Measurements from ENCODE around the gene STX4. TPM values are rescaled to one million over a fixed set of nuclear protein-coding genes. Genes with fewer than 3 reads are reported as not detected.

Gene STX4
- polyA plus RNA-seq, 1 experiment: 43.7 TPM

GRCh38 chr16:31064882-31065461, 31.6 kb downstream of the STX4 start:
- ChIA-PET POLR2A (interaction anchor here (0.8 to 1.5 kb wide), 6 partner anchors 8 to 115 kb away, joined by 3 to 15 read pairs (median 6); partner anchors contain the start of genes FUS, STX4, ZNF646 and ZNF668), CTCF (interaction anchor here (0.5 kb wide), 1 partner anchor 71 kb away, joined by 3 read pairs; no protein-coding TSS in a partner anchor)
- peaks cover 5% of the 10 kb centered on the region; the same call in 1 of the 2 replicates for H3K9me3 ChIP-seq (ENCODE audit: control insufficient read depth, insufficient read depth, low read length)
- no peak for TF ChIP-seq CTCF (IDR thresholded peaks at IDR 0.05; ENCODE audit: low read depth, low read length)
- peak overlapping the region; percentile 99 for H3K27ac ChIP-seq (ENCODE audit: low read depth, low read length)
- H3K4me3 ChIP-seq (ENCODE audit: low read depth, low read length): peak overlapping the region; percentile 25
- H3K27me3 ChIP-seq (ENCODE audit: control insufficient read depth, insufficient read depth, low read length): no peaks in the 10 kb centered on the region
- DNase-seq (ENCODE audit: low read depth, low spot score): peak; percentile 89

- ChIA-PET CTCF (interaction anchor here (0.6 to 1.7 kb wide), 3 partner anchors 25 to 114 kb away, joined by 4 to 9 read pairs (median 4); no protein-coding TSS in a partner anchor), POLR2A (interaction anchor here (1.0 kb wide), 1 partner anchor 113 kb away, joined by 3 read pairs; the partner anchor contains the start of gene FUS)
- H3K27me3 ChIP-seq (ENCODE audit: control insufficient read depth, insufficient read depth, low read length): no peaks in the 10 kb centered on the region
- H3K4me3 ChIP-seq (ENCODE audit: low read depth, low read length): no peak overlapping the region
- no peak overlapping the region for H3K27ac ChIP-seq (ENCODE audit: low read depth, low read length)
- DNase-seq (ENCODE audit: low read depth, low spot score): no peak
- TF ChIP-seq CTCF (IDR thresholded peaks at IDR 0.05; ENCODE audit: low read depth, low read length): no peak
- H3K9me3 ChIP-seq (ENCODE audit: control insufficient read depth, insufficient read depth, low read length): peaks cover 5% of the 10 kb centered on the region; the same call in 1 of the 2 replicates
Observed at GRCh38 chr16:31067342-31067741, 34.0 kb downstream of the STX4 start.

- Histone ChIP-seq H3K4me3 (ENCODE audit: low read depth, low read length) (peak overlapping the region; percentile 99), H3K27ac (ENCODE audit: low read depth, low read length) (peak overlapping the region; percentile 94), H3K9me3 (ENCODE audit: control insufficient read depth, insufficient read depth, low read length) (peaks cover 4% of the 10 kb centered on the region; the same call in 1 of the 2 replicates), H3K27me3 (ENCODE audit: control insufficient read depth, insufficient read depth, low read length) (no peaks in the 10 kb centered on the region)
- POLR2A ChIA-PET: interaction anchor here (0.6 to 2.3 kb wide), 3 partner anchors 39 to 381 kb away, joined by 3 to 13 read pairs (median 4); partner anchors contain the start of genes FUS and STX4
- CTCF ChIA-PET: interaction anchor here (0.9 to 1.0 kb wide), 2 partner anchors 71 to 87 kb away, joined by 3 read pairs; partner anchors contain the start of gene HSD3B7
- no peak for DNase-seq (ENCODE audit: low read depth, low spot score)
- TF ChIP-seq CTCF (IDR thresholded peaks at IDR 0.05; ENCODE audit: low read depth, low read length): no peak
Observed at GRCh38 chr16:31071861-31072260, 38.5 kb downstream of the STX4 start.

- ChIA-PET CTCF (interaction anchor here (0.6 to 2.4 kb wide), 2 partner anchors 70 to 88 kb away, joined by 3 to 9 read pairs; no protein-coding TSS in a partner anchor), POLR2A (interaction anchor here (0.6 to 2.4 kb wide), 8 partner anchors 8 to 107 kb away, joined by 3 to 21 read pairs (median 10); partner anchors contain the start of genes FUS, KAT8, STX4 and VKORC1)
- no peak for DNase-seq (ENCODE audit: low read depth, low spot score)
- Histone ChIP-seq H3K4me3 (ENCODE audit: low read depth, low read length) (peak overlapping the region; percentile 99), H3K27me3 (ENCODE audit: control insufficient read depth, insufficient read depth, low read length) (no peaks in the 10 kb centered on the region), H3K27ac (ENCODE audit: low read depth, low read length) (peak overlapping the region; percentile 94), H3K9me3 (ENCODE audit: control insufficient read depth, insufficient read depth, low read length) (peaks cover 4% of the 10 kb centered on the region; the same call in 1 of the 2 replicates)
- TF ChIP-seq CTCF (IDR thresholded peaks at IDR 0.05; ENCODE audit: low read depth, low read length): no peak
Observed at GRCh38 chr16:31072540-31073141, 39.3 kb downstream of the STX4 start.

Measured in AG04450 (cell line).